HCT116 (cell line): ENCODE data around the gene SORBS1. TPM values are rescaled to one million over a fixed set of nuclear protein-coding genes. Genes with fewer than 3 reads are reported as not detected.

Source experiments
- ATAC-seq: fragments of 200-7000 bp; cut with Tn5 transposase; 2 replicates; pipeline ENCODE4 v1.9.1; 2020; ENCODE audit warnings: mild to moderate bottlenecking, moderate library complexity
- Bru-seq: library from RNA; stranded (reverse); fragments of 400-500 nt; gene quantifications from one replicate; lab custom pipeline; 2021; lab: Mats Ljungman, UMichigan
- BruChase-seq, 2 experiments: library from RNA; stranded (reverse); fragments of 400-500 nt; gene quantifications; one replicate each; lab custom pipeline; 2021; lab: Mats Ljungman, UMichigan
- BruUV-seq: library from RNA; stranded (reverse); fragments of 400-500 nt; replicated peaks from 2 replicates; lab custom pipeline; 2021; lab: Mats Ljungman, UMichigan
- CTCF ChIA-PET: fragments of 300-600 bp; sonication (Branson Sonifier 250); formaldehyde crosslinking; loops from one replicate; lab custom pipeline; 2021; ENCODE audit warnings: antibody characterized with exemption; lab: Charles Lee
- POLR2A ChIA-PET: fragments of 300-600, 350-600 bp; sonication (Branson Sonifier 250); formaldehyde crosslinking; loops from one replicate; lab custom pipeline; 2021; ENCODE audit warnings: antibody characterized with exemption; lab: Charles Lee
- RAD21 ChIA-PET, 2 experiments: fragments of 300-600 bp; sonication (Branson Sonifier 250); formaldehyde crosslinking; loops; one replicate each; lab custom pipeline; 2023; ENCODE audit warnings: low total read pairs in 2 of 2; ENCODE audit not compliant: uncharacterized antibody in 2 of 2, unreplicated experiment in 2 of 2, low non-redundant PET in 1 of 2; lab: Charles Lee
- DNase-seq: peaks from one replicate; pipeline ENCODE4 v3.0.0-alpha.2; 2010; ENCODE audit warnings: low read depth, low spot score
- H2AFZ ChIP-seq: fragments of 200-600 bp; shearing (Covaris generic), sonication (generic); 2 replicates; pipeline ENCODE4 v1.6.1; 2017; ENCODE audit warnings: low read depth, mixed run types, mixed read lengths, antibody characterized with exemption, low read length; ENCODE audit not compliant: poor library complexity, severe bottlenecking
- H3K27ac ChIP-seq: 2 replicates; pipeline ENCODE4 v1.5.1; 2012; ENCODE audit warnings: low read depth, low read length
- H3K27me3 ChIP-seq: fragments of 200-600 bp; sonication (generic); 2 replicates; pipeline ENCODE4 v1.6.1; 2016; ENCODE audit warnings: mixed run types, low read length, mixed read lengths; ENCODE audit not compliant: insufficient read depth
- H3K36me3 ChIP-seq, 2 experiments: fragments of 200-500 bp in 1 of 2; fragments of 200-600 bp in 1 of 2; sonication (Bioruptor generic) in 1 of 2; sonication (generic) in 1 of 2; 2 replicates each; pipeline versions ENCODE4 v1.5.1 to v1.6.1; 2014 to 2016; ENCODE audit warnings: low read length in 2 of 2, inconsistent platforms in 1 of 2, mixed read lengths in 1 of 2, mixed run types in 1 of 2; ENCODE audit not compliant: insufficient read depth in 2 of 2, control insufficient read depth in 1 of 2
- H3K4me1 ChIP-seq, 2 experiments: fragments of 200-600 bp in 1 of 2; sonication (generic) in 1 of 2; 2 replicates each; pipeline versions ENCODE4 v1.5.1 to v1.6.1; 2012 to 2017; ENCODE audit warnings: low read length in 2 of 2, inconsistent platforms in 1 of 2, mild to moderate bottlenecking in 1 of 2, mixed read lengths in 1 of 2, mixed run types in 1 of 2, moderate library complexity in 1 of 2; ENCODE audit not compliant: insufficient read depth in 2 of 2, control insufficient read depth in 1 of 2
- H3K4me2 ChIP-seq: fragments of 200-600 bp; sonication (generic); 2 replicates; pipeline ENCODE4 v1.6.1; 2017; ENCODE audit warnings: mixed run types, low read length, mixed read lengths
- H3K4me3 ChIP-seq, 2 experiments: fragments of 200-600 bp in 1 of 2; sonication (generic) in 1 of 2; replicated peaks in 1 of 2; 2 replicates each; pipeline ENCODE4 v1.5.1; 2011 to 2016; ENCODE audit warnings: low read length in 2 of 2, control low read depth in 1 of 2, low read depth in 1 of 2, mild to moderate bottlenecking in 1 of 2, mixed read lengths in 1 of 2, mixed run types in 1 of 2
- H3K79me2 ChIP-seq: fragments of 200-600 bp; sonication (generic); 2 replicates; pipeline ENCODE4 v1.6.1; 2017; ENCODE audit warnings: mild to moderate bottlenecking, mixed run types, low read length, moderate library complexity, mixed read lengths; ENCODE audit not compliant: insufficient read depth
- H3K9ac ChIP-seq: fragments of 200-600 bp; sonication (generic); 2 replicates; pipeline ENCODE4 v1.6.1; 2016; ENCODE audit warnings: low read length, mixed read lengths
- H3K9me2 ChIP-seq: fragments of 200-600 bp; sonication (generic), shearing (Covaris generic); 2 replicates; pipeline ENCODE4 v1.6.1; 2017; ENCODE audit warnings: mixed run types, mild to moderate bottlenecking, moderate library complexity; ENCODE audit not compliant: insufficient read depth
- H3K9me3 ChIP-seq, 2 experiments: fragments of 200-500 bp in 1 of 2; fragments of 200-600 bp in 1 of 2; sonication (Bioruptor generic) in 1 of 2; sonication (generic) in 1 of 2; 2 replicates each; pipeline ENCODE4 v1.6.1; 2014 to 2017; ENCODE audit warnings: low read length in 2 of 2, mixed read lengths in 2 of 2, inconsistent platforms in 1 of 2, low read depth in 1 of 2, mild to moderate bottlenecking in 1 of 2, mixed run types in 1 of 2, moderate library complexity in 1 of 2; ENCODE audit not compliant: control insufficient read depth in 1 of 2, insufficient read depth in 1 of 2
- H4K20me1 ChIP-seq: fragments of 200-600 bp; sonication (generic), shearing (Covaris generic); 2 replicates; pipeline ENCODE4 v1.6.1; 2017; ENCODE audit warnings: mixed run types, mild to moderate bottlenecking, moderate library complexity; ENCODE audit not compliant: insufficient read depth
- CBX3 ChIP-seq: IDR thresholded peaks from 2 replicates; pipeline ENCODE4 v1.6.1; 2012; ENCODE audit warnings: low read depth
- EGR1 ChIP-seq: IDR thresholded peaks from 2 replicates; pipeline ENCODE4 v1.6.1; 2012; ENCODE audit warnings: low read depth
- JUND ChIP-seq: IDR thresholded peaks from 2 replicates; pipeline ENCODE4 v1.6.1; 2012
- MAX ChIP-seq: IDR thresholded peaks from 2 replicates; pipeline ENCODE4 v1.6.1; 2012
- POLR2A ChIP-seq: IDR thresholded peaks from 2 replicates; pipeline ENCODE4 v1.7.0; 2011; ENCODE audit warnings: borderline replicate concordance; ENCODE audit not compliant: insufficient read depth, insufficient read length; ENCODE audit errors: extremely low read depth
- POLR2AphosphoS5 ChIP-seq: IDR thresholded peaks from 2 replicates; pipeline ENCODE4 v1.6.1; 2011; ENCODE audit warnings: mild to moderate bottlenecking, low read depth, low read length, moderate library complexity
- RAD21 ChIP-seq: IDR thresholded peaks from 2 replicates; pipeline ENCODE4 v1.6.1; 2012; ENCODE audit warnings: low read depth, mild to moderate bottlenecking
- REST ChIP-seq: IDR thresholded peaks from 2 replicates; pipeline ENCODE4 v1.6.1; 2012; ENCODE audit warnings: low read depth
- SIN3A ChIP-seq: IDR thresholded peaks from 2 replicates; pipeline ENCODE4 v1.6.1; 2012; ENCODE audit warnings: low read depth
- SP1 ChIP-seq: IDR thresholded peaks from 2 replicates; pipeline ENCODE4 v1.6.1; 2012; ENCODE audit warnings: low read depth
- SRF ChIP-seq: IDR thresholded peaks from 2 replicates; pipeline ENCODE4 v1.6.1; 2012; ENCODE audit warnings: low read depth
- TCF7L2 ChIP-seq: IDR thresholded peaks from 2 replicates; pipeline ENCODE4 v1.7.0; 2011; ENCODE audit warnings: borderline replicate concordance, inconsistent platforms; ENCODE audit not compliant: insufficient read depth, insufficient read length; ENCODE audit errors: extremely low read depth
- YY1 ChIP-seq: IDR thresholded peaks from 2 replicates; pipeline ENCODE4 v1.6.1; 2011; ENCODE audit warnings: low read length, low read depth, moderate library complexity, mild to moderate bottlenecking; ENCODE audit not compliant: insufficient replicate concordance; ENCODE audit errors: extremely low read depth
- ZBTB33 ChIP-seq: IDR thresholded peaks from 2 replicates; pipeline ENCODE4 v1.6.1; 2011; ENCODE audit warnings: mild to moderate bottlenecking, low read length, moderate library complexity; ENCODE audit not compliant: insufficient replicate concordance; ENCODE audit errors: extremely low read depth
- ZFX ChIP-seq: fragments of 450-650 bp; IDR thresholded peaks from 2 replicates; pipeline ENCODE4 v1.6.1; 2017
- ZNF274 ChIP-seq: fragments of 200-500 bp; sonication (Bioruptor generic); IDR thresholded peaks from 2 replicates; pipeline ENCODE4 v1.6.1; 2014; ENCODE audit warnings: mild to moderate bottlenecking, low read depth, low read length, inconsistent platforms
- intact Hi-C: fragments of 100-400 bp; cut with micrococcal nuclease; formaldehyde crosslinking; loops from 2 replicates; pipeline ENCODE4 v1.10.0; 2022
- long read RNA-seq: library from polyadenylated mRNA; unstranded; transcript quantifications from one replicate; pipeline ENCODE4 v2.0.0, GENCODE V29; 2021; ENCODE audit not compliant: unreplicated experiment
- polyA plus RNA-seq: library from polyadenylated mRNA; unstranded; fragments of >200 nt; gene quantifications from 2 replicates; pipeline ENCODE4 v1.2.1, GENCODE V29; 2012; ENCODE audit warnings: missing spikeins
- total RNA-seq: library from RNA; stranded (reverse); gene quantifications from one replicate; pipeline ENCODE4 v1.2.1, GENCODE V29; 2021; ENCODE audit not compliant: unreplicated experiment

SORBS1 gene
- 3.4 TPM for total RNA-seq
- 0.72 and 0.82 TPM in 2 replicates for polyA plus RNA-seq
- percentile 36 among the genes with signal in this experiment for Bru-seq, nascent RNA
- BruChase-seq, experiment 1, labeled RNA remaining after a 6-hour chase: percentile 28 among the genes with signal in this experiment
- BruChase-seq, experiment 2, labeled RNA remaining after a 2-hour chase: percentile 34 among the genes with signal in this experiment
- long read RNA-seq, partial matches to known transcripts: 0 of 6 reads
- long read RNA-seq, other reads (novel, unspliced or antisense): 6 of 6 reads

GRCh38 chr10:95561177-95561863 lies at the start of gene SORBS1:
TSS of gene SORBS1 (minus strand) at chr10:95561371. CDS start at chr10:95441135, 120,236 bp downstream.
- Histone ChIP-seq H4K20me1 (no peaks in the 10 kb centered on the region), H3K4me3 (peak within 1 kb of the TSS; percentile 79 to 84), H3K9me2 (no peaks in the 10 kb centered on the region), H3K9ac (peak within 1 kb of the TSS; percentile 59), H3K27ac (peak within 1 kb of the TSS; percentile 31; the same call in 1 of the 2 replicates), H3K9me3 (no peaks in the 10 kb centered on the region), H3K79me2 (no peaks in the 10 kb centered on the region), H2AFZ (peak within 1 kb of the TSS; percentile 90), H3K4me2 (peak within 1 kb of the TSS; percentile 100), H3K27me3 (no peaks in the 10 kb centered on the region; the same call in 1 of the 2 replicates), H3K4me1 (peaks cover 0 to 11% of the 10 kb centered on the region in 2 experiments; a peak in 1 of 4 replicates), H3K36me3 (no peaks in the 10 kb centered on the region)
- TF ChIP-seq JUND (no peak), ZFX (no peak), SP1 (peak; percentile 44), MAX (peak; percentile 68), REST (no peak), POLR2AphosphoS5 (peak; percentile 57), POLR2A (peak; percentile 33), ZBTB33 (no peak), RAD21 (no peak), SRF (no peak), EGR1 (peak; percentile 67), ZNF274 (no peak), TCF7L2 (peak; percentile 95), SIN3A (peak; percentile 53; the same call in 1 of the 2 replicates), YY1 (no peak), CBX3 (peak; percentile 74)
- ChIA-PET POLR2A (no interaction called here), RAD21 (no interaction called here), CTCF (interaction anchor here (1.2 kb wide), 1 partner anchor 131 kb away, joined by 5 read pairs; no protein-coding TSS in a partner anchor)
- ATAC-seq (peak; percentile 98), DNase-seq (peak; percentile 86)
- no TSS peak for BruUV-seq
- intact Hi-C loops: no loop called here
